Measurements from ENCODE around the gene SLC2A9.

SLC2A9 gene

GRCh38 chr4:10053635-10054453 is 32.5 kb upstream of the SLC2A9 start:
- TF ChIP-seq GATA1 (IDR thresholded peaks at IDR 0.05; ENCODE audit: low read depth, low read length) (no peak), POLR2A (IDR thresholded peaks at IDR 0.05; ENCODE audit: low read length) (no peak)
- no peak for DNase-seq

GRCh38 chr4:10051517-10052135 is 30.3 kb upstream of the SLC2A9 start:
- TF ChIP-seq POLR2A (IDR thresholded peaks at IDR 0.05; ENCODE audit: low read length) (no peak), GATA1 (IDR thresholded peaks at IDR 0.05; ENCODE audit: low read depth, low read length) (no peak)
- DNase-seq: no peak

GRCh38 chr4:10050721-10051120 is 29.4 kb upstream of the SLC2A9 start:
- TF ChIP-seq GATA1 (IDR thresholded peaks at IDR 0.05; ENCODE audit: low read depth, low read length): no peak
- no peak for TF ChIP-seq POLR2A (IDR thresholded peaks at IDR 0.05; ENCODE audit: low read length)

GRCh38 chr4:10050261-10050661 is 29.0 kb upstream of the SLC2A9 start:
- no peak for TF ChIP-seq POLR2A (IDR thresholded peaks at IDR 0.05; ENCODE audit: low read length)
- no peak for TF ChIP-seq GATA1 (IDR thresholded peaks at IDR 0.05; ENCODE audit: low read depth, low read length)
- DNase-seq: no peak

More at GRCh38 chr4:10050721-10051120, 29.4 kb upstream of the SLC2A9 start:
- no peak for DNase-seq

GRCh38 chr4:10048941-10049697 is 27.8 kb upstream of the SLC2A9 start:
- DNase-seq: no peak
- TF ChIP-seq GATA1 (IDR thresholded peaks at IDR 0.05; ENCODE audit: low read depth, low read length): no peak
- no peak for TF ChIP-seq POLR2A (IDR thresholded peaks at IDR 0.05; ENCODE audit: low read length)

GRCh38 chr4:10047967-10048366 is 26.7 kb upstream of the SLC2A9 start:
- no peak for DNase-seq
- TF ChIP-seq POLR2A (IDR thresholded peaks at IDR 0.05; ENCODE audit: low read length): no peak
- no peak for TF ChIP-seq GATA1 (IDR thresholded peaks at IDR 0.05; ENCODE audit: low read depth, low read length)

- no peak for DNase-seq
- TF ChIP-seq GATA1 (IDR thresholded peaks at IDR 0.05; ENCODE audit: low read depth, low read length): no peak
- no peak for TF ChIP-seq POLR2A (IDR thresholded peaks at IDR 0.05; ENCODE audit: low read length)
These were observed 25.2 kb upstream of the SLC2A9 start for GRCh38 chr4:10046471-10046870.

GRCh38 chr4:10045481-10045880 is 24.2 kb upstream of the SLC2A9 start:
- DNase-seq: no peak
- no peak for TF ChIP-seq GATA1 (IDR thresholded peaks at IDR 0.05; ENCODE audit: low read depth, low read length)
- no peak for TF ChIP-seq POLR2A (IDR thresholded peaks at IDR 0.05; ENCODE audit: low read length)

GRCh38 chr4:10041036-10041435 is 19.7 kb upstream of the SLC2A9 start:
- no peak for DNase-seq
- TF ChIP-seq GATA1 (IDR thresholded peaks at IDR 0.05; ENCODE audit: low read depth, low read length) (no peak), POLR2A (IDR thresholded peaks at IDR 0.05; ENCODE audit: low read length) (no peak)

GRCh38 chr4:10040049-10040892 is 19.0 kb upstream of the SLC2A9 start:
- TF ChIP-seq GATA1 (IDR thresholded peaks at IDR 0.05; ENCODE audit: low read depth, low read length) (no peak), POLR2A (IDR thresholded peaks at IDR 0.05; ENCODE audit: low read length) (no peak)
- DNase-seq: no peak

GRCh38 chr4:10036807-10037342 is 15.6 kb upstream of the SLC2A9 start:
- no peak for TF ChIP-seq GATA1 (IDR thresholded peaks at IDR 0.05; ENCODE audit: low read depth, low read length)
- TF ChIP-seq POLR2A (IDR thresholded peaks at IDR 0.05; ENCODE audit: low read length): no peak
- DNase-seq: no peak

GRCh38 chr4:10035130-10035529 is 13.8 kb upstream of the SLC2A9 start:
- TF ChIP-seq POLR2A (IDR thresholded peaks at IDR 0.05; ENCODE audit: low read length) (no peak), GATA1 (IDR thresholded peaks at IDR 0.05; ENCODE audit: low read depth, low read length) (no peak)
- DNase-seq: no peak

- DNase-seq: no peak
- TF ChIP-seq GATA1 (IDR thresholded peaks at IDR 0.05; ENCODE audit: low read depth, low read length): no peak
- no peak for TF ChIP-seq POLR2A (IDR thresholded peaks at IDR 0.05; ENCODE audit: low read length)
These were observed 13.4 kb upstream of the SLC2A9 start for GRCh38 chr4:10034612-10035104.

Data from erythroblast (primary cell).